K562 (cell line): ENCODE results near the gene EPB41L1. TPM values are rescaled to one million over a fixed set of nuclear protein-coding genes. Genes with fewer than 3 reads are reported as not detected.

Experiments
- ATAC-seq: fragments of 200-7000 bp; cut with Tn5 transposase; 3 replicates; pipeline ENCODE4 v1.9.1; 2020; ENCODE audit warnings: moderate library complexity
- BruUV-seq: library from RNA; stranded (reverse); fragments of 400-500 nt; replicated peaks from 2 replicates; lab custom pipeline; 2021; lab: Mats Ljungman, UMichigan
- CTCF ChIA-PET: fragments of 300-600 bp; formaldehyde crosslinking; extraction: SDS; loops from one replicate; lab custom pipeline; 2021; ENCODE audit warnings: low intra/inter-chr PET ratio; lab: Yijun Ruan, JAX
- POLR2A ChIA-PET: fragments of 300-600, 350-650 bp; sonication (Branson Sonifier 250); formaldehyde crosslinking; extraction: SDS; loops from one replicate; lab custom pipeline; 2021; ENCODE audit warnings: antibody characterized with exemption, inconsistent platforms; lab: Yijun Ruan, JAX
- DNase-seq, 4 experiments: peaks; one replicate each; pipeline versions ENCODE4 v3.0.0 to v3.0.0-alpha.2; 2011 to 2018; ENCODE audit warnings: low spot score in 3 of 4, mixed read lengths in 3 of 4; ENCODE audit errors: extremely low read depth in 1 of 4
- FAIRE-seq: peaks from 2 replicates; lab custom pipeline; 2011; peaks lifted over from hg19 to GRCh38; lab: Jason Lieb, UNC
- H2AFZ ChIP-seq: 2 replicates; pipeline ENCODE4 v1.6.0; 2011; ENCODE audit warnings: low read depth, low read length, control low read depth, inconsistent platforms
- H3K27ac ChIP-seq: fragments of 200-600 bp; 3 replicates; pipeline ENCODE4 v1.8.0; 2011; ENCODE audit warnings: low read depth, mild to moderate bottlenecking, control low read depth, inconsistent platforms, low read length, moderate library complexity, mixed read lengths; ENCODE audit errors: extremely low read depth
- H3K27me3 ChIP-seq, 2 experiments: fragments of 300-600 bp in 1 of 2; 2 replicates in 1 of 2; 3 replicates in 1 of 2; pipeline versions ENCODE4 v1.6.0 to v1.8.0; 2011; ENCODE audit warnings: inconsistent platforms in 2 of 2, low read length in 2 of 2, mild to moderate bottlenecking in 1 of 2, mixed read lengths in 1 of 2, moderate library complexity in 1 of 2; ENCODE audit not compliant: control insufficient read depth in 2 of 2, insufficient read depth in 2 of 2
- H3K36me3 ChIP-seq: fragments of 300-600 bp; 3 replicates; pipeline ENCODE4 v1.8.0; 2011; ENCODE audit warnings: mild to moderate bottlenecking, low read length, inconsistent platforms; ENCODE audit not compliant: control insufficient read depth, insufficient read depth
- H3K4me1 ChIP-seq, 2 experiments: fragments of 200-600 bp in 1 of 2; replicated peaks in 1 of 2; 2 replicates in 1 of 2; 3 replicates in 1 of 2; pipeline versions ENCODE4 v1.5.1 to v1.8.0; 2011; ENCODE audit warnings: inconsistent platforms in 2 of 2, low read length in 2 of 2, mild to moderate bottlenecking in 1 of 2, mixed read lengths in 1 of 2, moderate library complexity in 1 of 2; ENCODE audit not compliant: control insufficient read depth in 2 of 2, insufficient read depth in 2 of 2
- H3K4me2 ChIP-seq: 2 replicates; pipeline ENCODE4 v1.6.1; 2011; ENCODE audit warnings: low read length, control low read depth, inconsistent platforms, mixed read lengths; ENCODE audit not compliant: insufficient read depth
- H3K4me3 ChIP-seq: fragments of 200-600 bp; sonication (generic), shearing (Covaris generic); 2 replicates; pipeline ENCODE4 v1.5.1; 2016; ENCODE audit warnings: control low read depth, inconsistent platforms
- H3K79me2 ChIP-seq: fragments of 200-600 bp; 3 replicates; pipeline ENCODE4 v1.8.0; 2011; ENCODE audit warnings: low read length, inconsistent platforms; ENCODE audit not compliant: control insufficient read depth, insufficient read depth
- H3K9ac ChIP-seq, 2 experiments: 2 replicates each; pipeline versions ENCODE4 v1.6.0 to v1.6.1; 2011; ENCODE audit warnings: low read depth in 2 of 2, low read length in 2 of 2, control low read depth in 1 of 2, inconsistent platforms in 1 of 2, mild to moderate bottlenecking in 1 of 2, mixed read lengths in 1 of 2; ENCODE audit not compliant: insufficient read depth in 1 of 2
- H3K9me1 ChIP-seq: one replicate; pipeline ENCODE4 v1.6.0; 2011; ENCODE audit warnings: inconsistent platforms, mild to moderate bottlenecking, low read length, moderate library complexity; ENCODE audit not compliant: control insufficient read depth, insufficient read depth
- H3K9me3 ChIP-seq: replicated peaks from 2 replicates; pipeline ENCODE4 v1.5.1; 2011; ENCODE audit warnings: low read depth, low read length, inconsistent platforms; ENCODE audit not compliant: control insufficient read depth, insufficient read depth
- H4K20me1 ChIP-seq: replicated peaks from 2 replicates; pipeline ENCODE4 v1.6.1; 2011; ENCODE audit warnings: low read length, inconsistent platforms, mixed read lengths; ENCODE audit not compliant: control insufficient read depth, insufficient read depth
- ATF6 ChIP-seq: sonication (generic); formaldehyde crosslinking; IDR thresholded peaks from 2 replicates; pipeline ENCODE4 v1.4.0; 2020; ENCODE audit warnings: mild to moderate bottlenecking, missing genetic modification reagents
- ELF2 ChIP-seq: fragments of 250-450 bp; sonication (Bioruptor Pico); IDR thresholded peaks from 2 replicates; pipeline ENCODE4 v1.5.0; 2021; ENCODE audit warnings: mild to moderate bottlenecking
- FOXP1 ChIP-seq: sonication (generic); formaldehyde crosslinking; IDR thresholded peaks from 2 replicates; pipeline ENCODE4 v1.8.0; 2022; ENCODE audit warnings: mild to moderate bottlenecking, missing genetic modification reagents
- GABPB2 ChIP-seq: fragments of 250-450 bp; sonication (Bioruptor Pico); conservative IDR thresholded peaks from 2 replicates; pipeline ENCODE4 v1.5.1; 2021; ENCODE audit warnings: mild to moderate bottlenecking
- NCOA4 ChIP-seq: fragments of 450-650 bp; IDR thresholded peaks from 2 replicates; pipeline ENCODE4 v1.6.1; 2018; ENCODE audit warnings: mild to moderate bottlenecking; ENCODE audit not compliant: partially characterized antibody
- POLR2AphosphoS5 ChIP-seq: IDR thresholded peaks from 2 replicates; pipeline ENCODE4 v1.6.1; 2011; ENCODE audit warnings: mild to moderate bottlenecking, low read depth, low read length, moderate library complexity; ENCODE audit not compliant: control insufficient read depth, insufficient read depth
- POLR3G ChIP-seq: IDR thresholded peaks from 2 replicates; pipeline ENCODE4 v1.6.1; 2011; ENCODE audit not compliant: insufficient read length, insufficient replicate concordance; ENCODE audit errors: extremely low read depth
- RBM14 ChIP-seq: fragments of 200-400 bp; formaldehyde crosslinking; IDR thresholded peaks from 2 replicates; pipeline ENCODE4 v1.6.1; 2018; ENCODE audit warnings: low read depth, mild to moderate bottlenecking, low read length, moderate library complexity, borderline replicate concordance; ENCODE audit not compliant: insufficient read depth
- RFX1 ChIP-seq: fragments of 450-650 bp; IDR thresholded peaks from 2 replicates; pipeline ENCODE4 v1.6.1; 2016; ENCODE audit warnings: mild to moderate bottlenecking, moderate library complexity
- SNIP1 ChIP-seq: fragments of 450-650 bp; IDR thresholded peaks from 2 replicates; pipeline ENCODE4 v1.7.1; 2017; ENCODE audit warnings: low read depth, mild to moderate bottlenecking
- SREBF2 ChIP-seq: sonication (generic); formaldehyde crosslinking; IDR thresholded peaks from 2 replicates; pipeline ENCODE4 v1.4.0; 2020; ENCODE audit warnings: mild to moderate bottlenecking, missing genetic modification reagents
- WGBS: fragments of 100-300 bp; shearing (Covaris generic); methylation state at CpG from one replicate; pipeline ENCODE4 v1.1.6; 2016; ENCODE audit warnings: low coverage, mixed read lengths; ENCODE audit not compliant: insufficient coverage; ENCODE audit errors: missing lambda C conversion rate; 5-methylcytosine and 5-hydroxymethylcytosine counted together
- in situ Hi-C: fragments of 300-500 bp; cut with MboI; formaldehyde crosslinking; loops from 4 replicates; pipeline ENCODE4 v1.15.0; 2018; ENCODE audit warnings: inconsistent platforms, mixed read lengths
- intact Hi-C: fragments of 100-400 bp; cut with micrococcal nuclease; formaldehyde crosslinking; loops from 2 replicates; pipeline ENCODE4 v1.14.2; 2022
- polyA plus RNA-seq, 8 experiments: library from polyadenylated mRNA; depleted of rRNA in 4 of 8; stranded (reverse) in 5 of 8; unstranded in 3 of 8; fragments of >200 nt; fragmentation: Nextera tagmentation in 2 of 8; fragmentation: Illumina TruSeq in 1 of 8; extraction: Ambion mirVana in 2 of 8; extraction: Trizol in 1 of 8; gene quantifications; 2 replicates each; pipeline versions ENCODE4 v1.2.1 to v1.2.3, GENCODE V29; 2011 to 2014; ENCODE audit warnings: inconsistent platforms in 1 of 8, missing spikeins in 1 of 8
- total RNA-seq, 7 experiments: library from RNA; depleted of rRNA in 6 of 7; stranded (reverse); fragments of >200 nt in 6 of 7; fragmentation: Illumina TruSeq in 2 of 7; extraction: Trizol in 2 of 7; gene quantifications; 2 replicates each; pipeline versions ENCODE4 v1.2.1 to v1.2.3, GENCODE V29; 2011 to 2021; ENCODE audit warnings: low replicate concordance in 1 of 7

The EPB41L1 gene
- total and polyA plus RNA-seq, 9 of the 15 experiments (the other 6 are each of a cell fraction or from before 2014, with no cell fraction given) = 0.11 to 4.3 (median 1.3) TPM

- Histone ChIP-seq H3K9me1 (no peaks in the 10 kb centered on the region), H3K4me1 (peaks cover 4 to 11% of the 10 kb centered on the region in 2 experiments; a peak in 4 of 5 replicates), H3K4me2 (no peak overlapping the region), H4K20me1 (no peaks in the 10 kb centered on the region), H3K79me2 (no peaks in the 10 kb centered on the region), H3K9me3 (no peaks in the 10 kb centered on the region), H2AFZ (0 out of 2 replicates have a peak overlapping the region, but pooled peaks have one; percentile 57), H3K9ac (peak overlapping the region in 1 of 2 experiments; percentile 48; a peak in 1 of 4 replicates), H3K36me3 (no peaks in the 10 kb centered on the region), H3K27me3 (no peaks in the 10 kb centered on the region), H3K27ac (no peak overlapping the region), H3K4me3 (no peak overlapping the region)
- no peak for TF ChIP-seq ELF2 (CRISPR knock-in tag)
- no peak for TF ChIP-seq SNIP1
- no peak for TF ChIP-seq GABPB2
- TF ChIP-seq SREBF2 (CRISPR knock-in tag) = no peak
- TF ChIP-seq ATF6 (CRISPR knock-in tag) = no peak
- no peak for TF ChIP-seq RBM14
- no peak for TF ChIP-seq NCOA4
- no peak for TF ChIP-seq RFX1
- no peak for TF ChIP-seq FOXP1 (CRISPR knock-in tag)
- TF ChIP-seq POLR2AphosphoS5 = no peak
- no peak for TF ChIP-seq POLR3G
- no peak for ATAC-seq
- no peak for FAIRE-seq
- WGBS = 87% methylated on average over 10 of the region's 10 CpGs
- ChIA-PET CTCF (no interaction called here), POLR2A (no interaction called here)
- no TSS peak for BruUV-seq
- no peak for DNase-seq
- in situ Hi-C loops = no loop called here
- intact Hi-C loops = no loop called here
Measured at GRCh38 chr20:36104856-36105255, 49.7 kb upstream of the EPB41L1 start.
